ENCODE measurements around the gene FLRT1. TPM values are rescaled to one million over a fixed set of nuclear protein-coding genes. Genes with fewer than 3 reads are reported as not detected.

Gene FLRT1
- total RNA-seq, 4 donors from 2014 or later = 0.06 to 0.19 (median 0.08) TPM; not detected in 1

GRCh38 chr11:64084146-64084950 lies 48.6 kb downstream of the FLRT1 start:
- WGBS, 2 donors = 43 to 92% methylated on average over 2 to 9 of the region's 26 CpGs
- H3K27ac ChIP-seq = no peak overlapping the region
- TF ChIP-seq, protein P1, sequence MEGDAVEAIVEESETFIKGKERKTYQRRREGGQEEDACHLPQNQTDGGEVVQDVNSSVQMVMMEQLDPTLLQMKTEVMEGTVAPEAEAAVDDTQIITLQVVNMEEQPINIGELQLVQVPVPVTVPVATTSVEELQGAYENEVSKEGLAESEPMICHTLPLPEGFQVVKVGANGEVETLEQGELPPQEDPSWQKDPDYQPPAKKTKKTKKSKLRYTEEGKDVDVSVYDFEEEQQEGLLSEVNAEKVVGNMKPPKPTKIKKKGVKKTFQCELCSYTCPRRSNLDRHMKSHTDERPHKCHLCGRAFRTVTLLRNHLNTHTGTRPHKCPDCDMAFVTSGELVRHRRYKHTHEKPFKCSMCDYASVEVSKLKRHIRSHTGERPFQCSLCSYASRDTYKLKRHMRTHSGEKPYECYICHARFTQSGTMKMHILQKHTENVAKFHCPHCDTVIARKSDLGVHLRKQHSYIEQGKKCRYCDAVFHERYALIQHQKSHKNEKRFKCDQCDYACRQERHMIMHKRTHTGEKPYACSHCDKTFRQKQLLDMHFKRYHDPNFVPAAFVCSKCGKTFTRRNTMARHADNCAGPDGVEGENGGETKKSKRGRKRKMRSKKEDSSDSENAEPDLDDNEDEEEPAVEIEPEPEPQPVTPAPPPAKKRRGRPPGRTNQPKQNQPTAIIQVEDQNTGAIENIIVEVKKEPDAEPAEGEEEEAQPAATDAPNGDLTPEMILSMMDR (IDR thresholded peaks at IDR 0.05) = no peak
- TF ChIP-seq POLR2A (IDR thresholded peaks at IDR 0.05) = no peak
- intact Hi-C loops (cut with DNase I) = no loop called here
- DNase-seq = no peak
- H3K36me3 ChIP-seq = no peaks in the 10 kb centered on the region
- no peaks in the 10 kb centered on the region for H3K9me3 ChIP-seq
- H3K4me1 ChIP-seq = peaks cover 0 to 24% (median 0%) of the 10 kb centered on the region in 3 donors
- no peaks in the 10 kb centered on the region for H3K27me3 ChIP-seq
- H3K4me3 ChIP-seq = no peak overlapping the region

DNA sequence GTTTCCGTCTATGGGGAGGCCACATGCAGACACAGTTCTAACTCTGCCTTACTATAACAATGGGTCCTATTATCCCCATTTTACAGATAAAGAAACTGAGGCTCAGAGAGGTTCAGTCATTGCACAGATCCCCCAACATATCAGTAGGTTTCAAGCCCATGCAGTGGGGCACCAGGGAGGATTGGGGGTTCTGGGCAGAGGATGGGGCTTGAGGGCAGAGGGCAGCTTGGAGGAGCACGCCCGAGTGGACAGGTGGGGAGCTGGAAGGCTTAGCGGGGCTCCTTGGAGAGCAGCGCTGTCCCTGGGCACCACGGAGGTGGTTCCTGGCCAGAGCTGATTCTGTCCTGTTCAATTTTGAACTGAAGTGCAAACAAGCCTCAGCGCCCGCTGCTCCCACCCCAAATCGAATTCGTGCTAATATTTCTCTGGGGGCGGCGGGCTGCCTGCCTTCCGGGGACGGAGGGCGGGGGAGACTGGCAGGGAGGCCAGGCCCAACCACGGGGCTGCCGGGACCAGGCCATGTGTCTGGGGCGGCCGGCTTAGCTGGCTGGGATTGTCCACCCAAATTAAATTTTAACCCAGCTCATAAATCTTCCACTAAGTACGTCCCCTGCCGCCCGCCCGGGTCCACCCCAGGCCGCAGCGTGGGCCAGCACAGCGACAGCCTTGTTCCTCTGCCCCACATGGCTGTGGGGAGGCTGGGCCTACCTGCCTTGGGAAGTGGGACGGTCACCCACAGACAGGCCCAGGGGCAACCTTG lies 49.4 kb downstream of the FLRT1 start:
- Histone ChIP-seq H3K27ac (no peak overlapping the region), H3K4me1 (peaks cover 0 to 27% (median 0%) of the 10 kb centered on the region in 3 donors), H3K9me3 (no peaks in the 10 kb centered on the region), H3K27me3 (no peaks in the 10 kb centered on the region), H3K36me3 (no peaks in the 10 kb centered on the region), H3K4me3 (no peak overlapping the region)
- WGBS, 2 donors = 85 to 90% methylated on average over 5 to 8 of the region's 27 CpGs
- no peak for DNase-seq
- TF ChIP-seq, protein P1 (IDR thresholded peaks at IDR 0.05) = no peak
- no peak for TF ChIP-seq POLR2A (IDR thresholded peaks at IDR 0.05)
- intact Hi-C loops (cut with DNase I) = no loop called here

Other genes starting within 250 kb of the FLRT1 start
- gene SPINDOC, start 222.5 kb upstream of the FLRT1 start, total RNA-seq = 1 to 10 TPM; 3.4 to 8.8 (median 6.1) TPM
- gene MARK2, start 196.8 kb upstream of the FLRT1 start, total RNA-seq = 10 to 100 TPM; 47.0 to 91.0 (median 62.2) TPM
- gene RCOR2, start 118.8 kb upstream of the FLRT1 start, total RNA-seq = under 1 TPM in 3 of 4 donors, not detected in 1; 0.19 to 0.49 (median 0.22) TPM
- gene NAA40, start 96.9 kb upstream of the FLRT1 start, total RNA-seq = 10 to 100 TPM in 3 of 4 donors, 1 to 10 TPM in 1; 9.8 to 13.2 (median 11.2) TPM
- gene COX8A, start 61.3 kb upstream of the FLRT1 start, total RNA-seq = 100 to 1,000 TPM; 417 to 745 (median 637) TPM
- gene OTUB1, start 49.5 kb upstream of the FLRT1 start, total RNA-seq = 10 to 100 TPM; 82.0 to 97.3 (median 89.7) TPM
- 10 to 100 TPM; 10.4 to 31.5 (median 19.5) TPM for gene MACROD1, start 130.2 kb downstream of the FLRT1 start, total RNA-seq
- 100 to 1,000 TPM in 2 of 4 donors, 10 to 100 TPM in 2; 81.6 to 116 (median 104) TPM for gene STIP1, start 150.2 kb downstream of the FLRT1 start, total RNA-seq
- gene FERMT3, start 170.8 kb downstream of the FLRT1 start, total RNA-seq = 10 to 100 TPM in 2 of 4 donors, 1 to 10 TPM in 2; 3.8 to 16.9 (median 10.6) TPM
- gene TRPT1, start 190.3 kb downstream of the FLRT1 start, total RNA-seq = 10 to 100 TPM; 23.9 to 68.7 (median 45.8) TPM
- 10 to 100 TPM; 44.0 to 60.1 (median 50.7) TPM for gene NUDT22, start 190.3 kb downstream of the FLRT1 start, total RNA-seq
- 10 to 100 TPM in 3 of 4 donors, 1 to 10 TPM in 1; 8.9 to 27.1 (median 16.8) TPM for gene DNAJC4, start 194.6 kb downstream of the FLRT1 start, total RNA-seq
- gene VEGFB, start 198.7 kb downstream of the FLRT1 start, total RNA-seq = 10 to 100 TPM; 18.0 to 50.5 (median 30.9) TPM
- 10 to 100 TPM; 50.7 to 89.6 (median 56.0) TPM for gene FKBP2, start 205.2 kb downstream of the FLRT1 start, total RNA-seq
- gene PPP1R14B, start 211.0 kb downstream of the FLRT1 start, total RNA-seq = 100 to 1,000 TPM; 137 to 279 (median 203) TPM
- 10 to 100 TPM; 29.8 to 54.5 (median 42.4) TPM for gene PLCB3, start 215.6 kb downstream of the FLRT1 start, total RNA-seq
- 10 to 100 TPM; 49.4 to 86.5 (median 72.9) TPM for gene BAD, start 248.7 kb downstream of the FLRT1 start, total RNA-seq
- 10 to 100 TPM; 17.5 to 19.9 (median 19.2) TPM for gene GPR137, start 249.9 kb downstream of the FLRT1 start, total RNA-seq